ENCODE results near the gene ALKAL2. TPM values are rescaled to one million over a fixed set of nuclear protein-coding genes. Genes with fewer than 3 reads are reported as not detected.
A peak's percentile ranks its signal among the peaks of the same experiment; 100 is the strongest.

Gene ALKAL2
- total and polyA plus RNA-seq, 2 donors (not counting 1 experiment from before 2014, with no cell fraction given): 0.17 to 0.58 TPM

GRCh38 chr2:238431-238830, 49.5 kb downstream of the ALKAL2 start:
- Histone ChIP-seq H3K4me1 (ENCODE audit: control insufficient read depth, extremely low read depth, insufficient read depth, low read length) (no peaks in the 10 kb centered on the region), H3K36me3 (ENCODE audit: control insufficient read depth, insufficient read depth, low read length) (no peaks in the 10 kb centered on the region), H3K27ac (ENCODE audit: insufficient read depth, low read length) (no peak overlapping the region), H3K9ac (ENCODE audit: insufficient read depth, low read length) (no peak overlapping the region), H3K4me2 (ENCODE audit: extremely low read depth, insufficient read depth, low read length) (no peak overlapping the region), H3K4me3 (replicated peaks in 1 of 4; ENCODE audit: control extremely low read depth in 1 of 4, insufficient read depth in 1 of 4, low read depth in 3 of 4, low read length in 4 of 4) (no peak overlapping the region), H3K9me3 (ENCODE audit: control insufficient read depth, insufficient read depth, low read depth, low read length) (no peaks in the 10 kb centered on the region), H3K27me3 (ENCODE audit: control insufficient read depth, insufficient read depth, low read length) (no peaks in the 10 kb centered on the region), H3K79me2 (ENCODE audit: control insufficient read depth, insufficient read depth, low read length) (no peaks in the 10 kb centered on the region), H2AFZ (ENCODE audit: low read length) (no peak overlapping the region), H4K20me1 (ENCODE audit: control insufficient read depth, extremely low read depth, insufficient read depth, low read length) (no peaks in the 10 kb centered on the region)
- DNase-seq (ENCODE audit: low read depth in 2 of 2): peak in 1 of 2 donors; percentile 8
- no peak for TF ChIP-seq EZH2 (IDR thresholded peaks at IDR 0.05; ENCODE audit: low read length, missing control alignments)
- TF ChIP-seq CTCF (conservative IDR thresholded peaks at IDR 0.05 in 1 of 2, IDR thresholded peaks at IDR 0.05 in 1 of 2; ENCODE audit: low read depth in 1 of 2, low read length in 2 of 2): no peak

- Histone ChIP-seq H3K36me3 (ENCODE audit: control insufficient read depth, insufficient read depth, low read length) (no peaks in the 10 kb centered on the region), H3K27me3 (ENCODE audit: control insufficient read depth, insufficient read depth, low read length) (no peaks in the 10 kb centered on the region), H3K4me1 (ENCODE audit: control insufficient read depth, extremely low read depth, insufficient read depth, low read length) (no peaks in the 10 kb centered on the region), H3K79me2 (ENCODE audit: control insufficient read depth, insufficient read depth, low read length) (no peaks in the 10 kb centered on the region), H3K4me3 (replicated peaks in 1 of 4; ENCODE audit: control extremely low read depth in 1 of 4, insufficient read depth in 1 of 4, low read depth in 3 of 4, low read length in 4 of 4) (no peak overlapping the region), H3K9ac (ENCODE audit: insufficient read depth, low read length) (no peak overlapping the region), H3K27ac (ENCODE audit: insufficient read depth, low read length) (no peak overlapping the region), H4K20me1 (ENCODE audit: control insufficient read depth, extremely low read depth, insufficient read depth, low read length) (no peaks in the 10 kb centered on the region), H2AFZ (ENCODE audit: low read length) (no peak overlapping the region), H3K4me2 (ENCODE audit: extremely low read depth, insufficient read depth, low read length) (no peak overlapping the region), H3K9me3 (ENCODE audit: control insufficient read depth, insufficient read depth, low read depth, low read length) (no peaks in the 10 kb centered on the region)
- TF ChIP-seq EZH2 (IDR thresholded peaks at IDR 0.05; ENCODE audit: low read length, missing control alignments): no peak
- TF ChIP-seq CTCF (conservative IDR thresholded peaks at IDR 0.05 in 1 of 2, IDR thresholded peaks at IDR 0.05 in 1 of 2; ENCODE audit: low read depth in 1 of 2, low read length in 2 of 2): no peak
- DNase-seq (ENCODE audit: low read depth in 2 of 2): no peak
These were observed 50.0 kb downstream of the ALKAL2 start for GRCh38 chr2:237878-238277.

- TF ChIP-seq EZH2 (IDR thresholded peaks at IDR 0.05; ENCODE audit: low read length, missing control alignments) (no peak), CTCF (conservative IDR thresholded peaks at IDR 0.05 in 1 of 2, IDR thresholded peaks at IDR 0.05 in 1 of 2; ENCODE audit: low read depth in 1 of 2, low read length in 2 of 2) (no peak)
- Histone ChIP-seq H3K4me2 (ENCODE audit: extremely low read depth, insufficient read depth, low read length) (no peak overlapping the region), H3K9ac (ENCODE audit: insufficient read depth, low read length) (no peak overlapping the region), H2AFZ (ENCODE audit: low read length) (no peak overlapping the region), H3K9me3 (ENCODE audit: control insufficient read depth, insufficient read depth, low read depth, low read length) (no peaks in the 10 kb centered on the region), H3K27ac (ENCODE audit: insufficient read depth, low read length) (no peak overlapping the region), H3K4me3 (replicated peaks in 1 of 4; ENCODE audit: control extremely low read depth in 1 of 4, insufficient read depth in 1 of 4, low read depth in 3 of 4, low read length in 4 of 4) (no peak overlapping the region), H3K36me3 (ENCODE audit: control insufficient read depth, insufficient read depth, low read length) (no peaks in the 10 kb centered on the region), H3K27me3 (ENCODE audit: control insufficient read depth, insufficient read depth, low read length) (no peaks in the 10 kb centered on the region), H4K20me1 (ENCODE audit: control insufficient read depth, extremely low read depth, insufficient read depth, low read length) (no peaks in the 10 kb centered on the region), H3K4me1 (ENCODE audit: control insufficient read depth, extremely low read depth, insufficient read depth, low read length) (no peaks in the 10 kb centered on the region), H3K79me2 (ENCODE audit: control insufficient read depth, insufficient read depth, low read length) (no peaks in the 10 kb centered on the region)
- no peak for DNase-seq (ENCODE audit: low read depth in 2 of 2)
These were observed 50.8 kb downstream of the ALKAL2 start for GRCh38 chr2:236993-237539.
